ENCODE results near the gene VAV2.

The VAV2 gene

DNA sequence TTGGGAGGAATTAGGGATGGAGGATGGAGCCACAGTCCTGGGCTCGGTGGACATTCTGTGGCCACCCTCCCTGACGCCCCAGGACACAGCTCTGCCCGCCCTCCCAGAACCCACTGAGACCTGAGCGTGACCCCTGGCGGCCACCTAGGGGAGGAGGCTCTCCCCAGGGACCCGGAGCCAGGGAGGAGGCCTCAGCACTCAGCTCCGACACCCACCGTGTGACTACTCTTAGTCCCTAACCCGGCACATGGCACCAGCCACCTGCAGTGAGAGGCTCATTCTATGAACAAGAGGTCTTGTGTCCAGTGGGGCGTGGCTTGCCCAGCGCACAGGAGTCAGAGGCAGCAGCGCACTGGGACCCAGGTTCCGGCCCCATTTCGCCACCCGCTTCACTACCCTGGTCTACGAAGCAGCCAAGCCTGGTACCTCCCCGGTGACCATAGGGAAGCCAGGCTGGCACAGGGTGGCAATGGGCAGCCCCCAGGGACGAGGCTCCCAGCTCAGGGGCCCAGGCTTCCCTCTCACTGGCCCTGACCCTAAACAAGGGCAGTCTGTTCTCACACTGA is 264.2 kb downstream of the VAV2 start:
- TF ChIP-seq, protein P1, sequence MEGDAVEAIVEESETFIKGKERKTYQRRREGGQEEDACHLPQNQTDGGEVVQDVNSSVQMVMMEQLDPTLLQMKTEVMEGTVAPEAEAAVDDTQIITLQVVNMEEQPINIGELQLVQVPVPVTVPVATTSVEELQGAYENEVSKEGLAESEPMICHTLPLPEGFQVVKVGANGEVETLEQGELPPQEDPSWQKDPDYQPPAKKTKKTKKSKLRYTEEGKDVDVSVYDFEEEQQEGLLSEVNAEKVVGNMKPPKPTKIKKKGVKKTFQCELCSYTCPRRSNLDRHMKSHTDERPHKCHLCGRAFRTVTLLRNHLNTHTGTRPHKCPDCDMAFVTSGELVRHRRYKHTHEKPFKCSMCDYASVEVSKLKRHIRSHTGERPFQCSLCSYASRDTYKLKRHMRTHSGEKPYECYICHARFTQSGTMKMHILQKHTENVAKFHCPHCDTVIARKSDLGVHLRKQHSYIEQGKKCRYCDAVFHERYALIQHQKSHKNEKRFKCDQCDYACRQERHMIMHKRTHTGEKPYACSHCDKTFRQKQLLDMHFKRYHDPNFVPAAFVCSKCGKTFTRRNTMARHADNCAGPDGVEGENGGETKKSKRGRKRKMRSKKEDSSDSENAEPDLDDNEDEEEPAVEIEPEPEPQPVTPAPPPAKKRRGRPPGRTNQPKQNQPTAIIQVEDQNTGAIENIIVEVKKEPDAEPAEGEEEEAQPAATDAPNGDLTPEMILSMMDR (IDR thresholded peaks at IDR 0.05; ENCODE audit: low read depth, low read length) = no peak
- no peak overlapping the region for H3K4me3 ChIP-seq (ENCODE audit: low read depth, low read length)

DNA sequence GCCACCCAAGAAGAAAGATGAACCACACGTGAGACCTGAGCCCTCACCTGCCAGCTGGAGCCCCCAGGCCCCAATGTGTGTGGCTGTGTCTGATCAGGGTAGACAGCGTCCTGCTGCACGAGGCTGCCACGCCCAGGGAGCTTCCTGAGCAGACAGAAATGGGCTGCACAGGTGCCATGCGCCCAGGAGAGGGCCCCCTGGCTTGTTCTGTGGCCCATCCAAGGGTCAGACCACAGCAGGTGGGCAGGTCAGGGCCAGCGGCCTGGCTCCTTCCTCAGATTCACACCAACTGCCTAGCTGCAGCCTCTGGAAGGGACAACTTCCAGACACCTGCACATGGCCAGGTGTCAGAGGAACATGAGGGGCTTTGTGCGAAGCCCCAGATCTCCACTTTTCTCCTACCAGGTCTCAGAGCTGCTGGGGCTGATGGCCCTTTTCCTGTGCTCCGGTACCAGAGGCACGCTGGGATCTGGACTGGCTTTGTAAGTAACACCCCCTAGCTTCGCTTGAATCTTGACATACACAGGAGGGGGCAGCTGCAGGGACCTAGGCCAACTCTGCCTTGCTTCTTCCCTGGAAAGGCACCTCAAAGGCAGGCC is 264.7 kb downstream of the VAV2 start:
- TF ChIP-seq, protein P1 (IDR thresholded peaks at IDR 0.05; ENCODE audit: low read depth, low read length) = no peak
- H3K4me3 ChIP-seq (ENCODE audit: low read depth, low read length) = no peak overlapping the region

DNA sequence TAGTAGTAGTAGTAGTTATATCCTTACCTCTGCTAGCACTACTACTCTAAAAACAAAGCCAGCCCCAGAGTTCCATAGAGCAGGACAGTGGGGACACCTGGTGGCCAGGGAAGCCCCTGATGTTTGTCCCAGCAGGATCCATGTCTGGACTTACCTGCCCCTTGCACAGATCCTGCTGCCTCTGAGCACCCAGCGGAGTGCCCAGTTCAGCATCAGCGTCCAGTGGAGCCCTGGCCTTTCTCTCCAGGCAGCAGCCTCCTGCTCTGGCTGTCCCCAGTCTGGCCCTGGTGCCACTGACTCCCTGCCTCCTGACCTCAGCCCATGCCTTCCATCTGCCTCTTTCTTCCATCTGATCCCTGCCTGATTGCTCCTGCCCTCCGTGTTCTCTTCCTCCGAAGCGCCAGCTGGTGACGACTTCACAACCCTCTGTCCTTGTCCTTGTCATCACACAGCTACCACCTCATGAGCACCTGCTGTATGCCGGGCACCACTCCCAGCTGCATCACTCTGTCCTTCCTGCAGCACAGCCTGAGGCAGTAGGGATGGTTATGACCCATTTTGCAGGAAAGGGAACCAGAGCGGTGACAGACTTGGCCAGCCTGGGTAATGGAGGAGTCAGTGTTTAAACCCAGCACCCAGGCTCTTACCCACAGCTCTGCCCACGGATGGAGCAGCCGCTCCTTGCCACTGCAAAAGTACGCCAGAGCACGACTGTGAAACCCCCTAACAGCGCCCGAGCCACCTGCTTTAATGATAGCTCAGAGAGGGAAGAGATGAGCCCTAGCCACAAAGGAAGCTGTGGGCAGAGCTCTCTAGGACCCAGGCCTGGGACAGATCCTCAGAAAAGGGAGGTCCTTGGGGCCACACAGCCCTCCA is 265.5 kb downstream of the VAV2 start:
- TF ChIP-seq, protein P1 (IDR thresholded peaks at IDR 0.05; ENCODE audit: low read depth, low read length) = peak; percentile 32; the same call in 1 of the 2 replicates

DNA sequence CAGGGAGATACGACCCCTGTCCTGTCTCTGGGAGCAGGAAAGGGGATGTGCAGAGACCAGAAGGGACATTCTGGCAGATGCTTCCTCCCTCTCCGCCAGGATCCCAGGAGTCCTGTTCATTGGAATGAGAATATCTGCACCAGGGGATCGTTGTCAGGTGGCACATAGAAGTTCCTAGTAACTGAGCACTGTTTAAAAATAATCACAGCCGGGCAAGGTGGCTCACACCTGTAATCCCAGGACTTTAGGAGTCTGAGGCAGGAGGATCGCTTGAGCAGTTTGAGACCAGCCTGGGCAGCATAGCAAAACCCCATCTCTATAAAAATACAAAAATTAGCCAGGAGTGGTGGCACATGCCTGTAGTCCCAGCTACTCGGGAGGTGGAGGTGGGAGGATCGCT is 266.2 kb downstream of the VAV2 start:
- no peak overlapping the region for H3K4me3 ChIP-seq (ENCODE audit: low read depth, low read length)
- TF ChIP-seq, protein P1 (IDR thresholded peaks at IDR 0.05; ENCODE audit: low read depth, low read length) = no peak

More for the DNA sequence above, 265.5 kb downstream of the VAV2 start:
- H3K4me3 ChIP-seq (ENCODE audit: low read depth, low read length) = no peak overlapping the region

DNA sequence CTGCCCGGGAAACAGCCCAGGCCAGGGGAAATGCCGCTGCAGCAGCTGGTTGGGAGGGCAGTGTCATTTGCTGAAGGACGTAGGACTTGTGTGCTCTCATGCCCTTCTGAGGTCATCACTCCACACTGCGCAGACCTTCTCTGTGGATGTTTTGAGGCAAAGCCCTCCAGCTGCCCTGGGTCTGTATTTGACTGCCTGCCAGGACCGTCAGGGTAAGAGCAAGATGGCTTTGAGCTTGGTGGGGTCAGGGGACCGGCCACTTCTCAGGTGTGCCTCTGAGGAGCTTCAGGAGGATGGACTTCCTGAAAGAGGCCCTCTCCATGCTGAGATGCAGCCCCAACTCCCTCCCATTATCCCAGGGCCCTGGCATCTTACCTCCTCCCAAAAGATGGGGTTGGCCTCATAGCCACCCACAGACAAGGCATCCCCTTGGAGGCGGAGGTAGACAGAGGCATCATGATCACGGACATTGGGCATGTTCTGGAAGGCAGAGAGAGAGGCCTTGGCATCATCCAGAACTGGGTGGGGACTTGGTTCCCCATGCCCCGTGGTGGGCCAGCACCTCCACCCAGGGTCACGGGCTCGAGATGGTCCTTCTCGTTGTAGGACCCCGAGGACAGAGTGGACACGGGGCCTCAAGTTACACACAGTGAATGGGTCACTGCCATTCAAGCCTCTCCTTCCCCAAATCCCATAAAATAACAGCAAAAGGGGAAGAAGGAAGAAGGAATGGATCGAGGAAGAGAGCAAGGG is 273.4 kb downstream of the VAV2 start:
- TF ChIP-seq, protein P1 (IDR thresholded peaks at IDR 0.05; ENCODE audit: low read depth, low read length) = no peak

DNA sequence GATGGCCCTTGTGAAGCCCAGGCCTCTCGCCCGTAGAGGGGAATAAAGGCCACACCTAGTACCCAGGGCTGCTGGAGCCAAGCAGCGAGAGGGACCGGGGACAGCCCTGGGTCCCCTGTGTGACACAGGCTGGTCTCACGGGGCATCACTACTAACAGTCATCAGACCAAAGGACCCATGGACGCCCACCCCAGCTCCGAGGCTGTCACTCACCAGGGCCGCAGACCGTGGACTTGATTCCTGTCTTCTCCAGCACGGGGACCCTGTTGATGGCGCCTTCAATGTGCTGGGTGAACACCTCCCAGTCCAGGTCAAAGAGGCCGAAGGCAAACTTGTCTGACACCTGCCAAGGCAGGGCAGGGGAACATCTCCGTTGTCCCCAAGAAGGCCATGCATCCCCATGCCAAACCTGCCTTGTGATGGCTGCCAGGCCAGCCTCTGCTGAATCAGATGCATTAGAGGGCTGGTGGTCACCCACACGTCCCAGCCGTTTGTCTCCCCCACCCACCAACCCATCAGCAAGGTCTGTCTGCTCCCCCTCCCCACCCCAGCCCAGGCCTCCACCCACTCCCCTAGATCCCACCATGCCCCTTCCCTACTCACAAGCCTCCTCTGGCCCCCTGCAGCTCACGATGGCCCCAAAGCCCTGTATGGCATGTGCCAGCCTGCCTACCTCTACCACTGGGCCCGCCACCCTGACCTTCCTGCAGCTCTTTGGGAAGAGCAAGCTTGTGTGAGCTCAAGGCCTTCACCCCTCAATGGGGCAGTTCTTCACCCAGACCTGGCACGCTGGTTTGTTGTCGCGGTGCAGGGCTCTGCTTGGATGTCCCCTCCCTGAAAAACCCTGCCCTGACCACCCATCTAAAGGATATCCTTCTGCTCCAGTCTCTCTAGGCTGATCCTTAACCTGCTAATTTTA is 274.8 kb downstream of the VAV2 start:
- TF ChIP-seq, protein P1 (IDR thresholded peaks at IDR 0.05; ENCODE audit: low read depth, low read length) = no peak
- no peak overlapping the region for H3K4me3 ChIP-seq (ENCODE audit: low read depth, low read length)

More for the DNA sequence above, 273.4 kb downstream of the VAV2 start:
- no peak overlapping the region for H3K4me3 ChIP-seq (ENCODE audit: low read depth, low read length)
